Natural killer cell (primary cell): ENCODE results near the gene IFITM1. TPM values are rescaled to one million over a fixed set of nuclear protein-coding genes. Genes with fewer than 3 reads are reported as not detected.

Source experiments
- ATAC-seq, 3 donors: fragments of 150-1000 bp in 2 of 3; fragments of 200-7000 bp in 1 of 3; cut with Tn5 transposase; 1 replicate in 1 of 3; 2 replicates in 2 of 3; pipeline ENCODE4 v1.10.0; 2021; ENCODE audit warnings: mild to moderate bottlenecking in 2 of 3, moderate library complexity in 2 of 3
- DNase-seq, 2 donors: peaks; one replicate each; pipeline versions ENCODE4 v3.0.0 to v3.0.0-alpha.2; 2013 to 2021; ENCODE audit warnings: mixed read lengths in 1 of 2
- H3K27ac ChIP-seq: one replicate; pipeline ENCODE4 v1.5.1; 2013; ENCODE audit warnings: mild to moderate bottlenecking, low read length
- H3K27me3 ChIP-seq: one replicate; pipeline ENCODE4 v1.6.1; 2013; ENCODE audit warnings: low read length; ENCODE audit not compliant: control insufficient read depth, insufficient read depth
- H3K36me3 ChIP-seq: one replicate; pipeline ENCODE4 v1.6.1; 2013; ENCODE audit warnings: low read length; ENCODE audit not compliant: control insufficient read depth, insufficient read depth
- H3K4me1 ChIP-seq: one replicate; pipeline ENCODE4 v1.6.1; 2013; ENCODE audit warnings: low read length; ENCODE audit not compliant: control insufficient read depth, insufficient read depth
- H3K4me3 ChIP-seq: one replicate; pipeline ENCODE4 v1.5.1; 2013; ENCODE audit warnings: low read length
- H3K9me3 ChIP-seq: one replicate; pipeline ENCODE4 v1.6.1; 2013; ENCODE audit warnings: low read length; ENCODE audit not compliant: control insufficient read depth, insufficient read depth
- H3K27ac Mint-ChIP-seq, 2 donors: one replicate each; pipeline ENCODE4 v1.8.0; 2022; ENCODE audit warnings: mild to moderate bottlenecking in 2 of 2, mixed read lengths in 2 of 2, moderate library complexity in 1 of 2
- H3K27me3 Mint-ChIP-seq, 2 donors: one replicate each; pipeline ENCODE4 v1.8.0; 2022; ENCODE audit warnings: low read depth in 2 of 2, mixed read lengths in 2 of 2
- H3K36me3 Mint-ChIP-seq: one replicate; pipeline ENCODE4 v1.8.0; 2022; ENCODE audit warnings: mixed read lengths
- H3K4me1 Mint-ChIP-seq, 2 donors: one replicate each; pipeline ENCODE4 v1.8.0; 2022; ENCODE audit warnings: mixed read lengths in 2 of 2
- H3K4me3 Mint-ChIP-seq: one replicate; pipeline ENCODE4 v1.8.0; 2022; ENCODE audit warnings: mild to moderate bottlenecking, moderate library complexity, mixed read lengths
- H3K9me3 Mint-ChIP-seq, 2 donors: one replicate each; pipeline ENCODE4 v1.8.0; 2022; ENCODE audit warnings: mixed read lengths in 2 of 2
- CTCF ChIP-seq: fragments of 200-600 bp; IDR thresholded peaks from one replicate; pipeline ENCODE4 v1.8.0; 2022; ENCODE audit warnings: antibody characterized with exemption
- WGBS: methylation state at CpG from one replicate; pipeline ENCODE4 v1.1.7; 2013; ENCODE audit warnings: missing lambda C conversion rate; ENCODE audit not compliant: insufficient coverage; 5-methylcytosine and 5-hydroxymethylcytosine counted together
- intact Hi-C: fragments of 100-400 bp; cut with micrococcal nuclease; formaldehyde crosslinking; loops from one replicate; pipeline ENCODE4 v1.14.2; 2022
- total RNA-seq, 4 donors: library from RNA; stranded (reverse); fragments of 120-200 nt in 1 of 4; gene quantifications; one replicate each; pipeline versions ENCODE4 v1.2.3 to v1.2.4, GENCODE V29; 2013 to 2022

The IFITM1 gene
- total RNA-seq, 3 donors from 2014 or later (not counting 1 experiment from before 2014, with no cell fraction given) = 540 to 809 (median 710) TPM

GRCh38 chr11:363948-364761, 50.3 kb downstream of the IFITM1 start:
- ATAC-seq (peak; percentile 84 to 89 (median 86)), DNase-seq (peak; percentile 64 to 79)
- no peaks in the 10 kb centered on the region for H3K36me3 Mint-ChIP-seq
- H3K27ac Mint-ChIP-seq = peak overlapping the region; percentile 81 to 85
- no peak overlapping the region for H3K4me3 ChIP-seq
- TF ChIP-seq CTCF = peak; percentile 68
- H3K4me1 ChIP-seq = peaks cover 58% of the 10 kb centered on the region
- WGBS = 48% methylated on average over 21 of the region's 24 CpGs
- H3K27ac ChIP-seq = peak overlapping the region; percentile 46
- peaks cover 13% of the 10 kb centered on the region for H3K27me3 ChIP-seq
- H3K27me3 Mint-ChIP-seq = peaks cover 17 to 23% of the 10 kb centered on the region in 2 donors
- peaks cover 25 to 57% of the 10 kb centered on the region in 2 donors for H3K4me1 Mint-ChIP-seq
- H3K36me3 ChIP-seq = no peaks in the 10 kb centered on the region
- no peaks in the 10 kb centered on the region for H3K9me3 ChIP-seq
- no peaks in the 10 kb centered on the region for H3K9me3 Mint-ChIP-seq
- peak overlapping the region; percentile 72 for H3K4me3 Mint-ChIP-seq
- intact Hi-C loops = loop anchor here (2.0 kb wide), 1 partner anchor 113 kb away; no protein-coding TSS in a partner anchor

Other genes with a start within 250 kb of the IFITM1 start
- gene SCGB1C1, start 121.0 kb upstream of the IFITM1 start, total RNA-seq = 1 to 10 TPM in 1 of 3 donors, under 1 TPM in 1, not detected in 1; 0.73 to 2.1 TPM
- gene BET1L, start 106.6 kb upstream of the IFITM1 start, total RNA-seq = 10 to 100 TPM; 32.4 to 44.1 (median 35.8) TPM
- 100 to 1,000 TPM; 102 to 153 (median 106) TPM for gene RIC8A, start 106.3 kb upstream of the IFITM1 start, total RNA-seq
- 10 to 100 TPM; 20.1 to 24.2 (median 21.2) TPM for gene SIRT3, start 77.7 kb upstream of the IFITM1 start, total RNA-seq
- gene PSMD13, start 77.1 kb upstream of the IFITM1 start, total RNA-seq = 100 to 1,000 TPM in 2 of 3 donors, 10 to 100 TPM in 1; 94.6 to 111 (median 104) TPM
- gene NLRP6, start 35.6 kb upstream of the IFITM1 start, total RNA-seq = 1 to 10 TPM; 1.7 to 3.0 (median 2.3) TPM
- 100 to 1,000 TPM; 130 to 237 (median 153) TPM for gene PGGHG, start 24.9 kb upstream of the IFITM1 start, total RNA-seq
- gene IFITM5, start 14.5 kb upstream of the IFITM1 start, total RNA-seq = not detected
- gene IFITM2, start 6.2 kb upstream of the IFITM1 start, total RNA-seq = 1,000 to 10,000 TPM; 1,080 to 1,421 (median 1,273) TPM
- gene IFITM3, start 6.8 kb downstream of the IFITM1 start, total RNA-seq = 100 to 1,000 TPM in 1 of 3 donors, 10 to 100 TPM in 2; 64.0 to 165 (median 93.6) TPM
- gene B4GALNT4, start 55.5 kb downstream of the IFITM1 start, total RNA-seq = 1 to 10 TPM in 2 of 3 donors, under 1 TPM in 1; 0.66 to 1.5 (median 1.5) TPM
- under 1 TPM in 2 of 3 donors, not detected in 1; 0.29 to 0.56 TPM for gene PKP3, start 80.2 kb downstream of the IFITM1 start, total RNA-seq
- 100 to 1,000 TPM; 619 to 690 (median 666) TPM for gene SIGIRR, start 101.0 kb downstream of the IFITM1 start, total RNA-seq
- gene ANO9, start 128.0 kb downstream of the IFITM1 start, total RNA-seq = 10 to 100 TPM; 15.1 to 21.3 (median 15.1) TPM
- gene PTDSS2, start 136.2 kb downstream of the IFITM1 start, total RNA-seq = 10 to 100 TPM; 21.5 to 25.1 (median 23.4) TPM
- 100 to 1,000 TPM; 113 to 120 (median 118) TPM for gene RNH1, start 193.2 kb downstream of the IFITM1 start, total RNA-seq
- gene HRAS, start 221.5 kb downstream of the IFITM1 start, total RNA-seq = 10 to 100 TPM; 27.6 to 35.0 (median 30.6) TPM
- 1 to 10 TPM; 1.5 to 2.4 (median 2.2) TPM for gene LRRC56, start 223.5 kb downstream of the IFITM1 start, total RNA-seq
- 1 to 10 TPM; 3.5 to 5.2 (median 5.0) TPM for gene LMNTD2, start 246.7 kb downstream of the IFITM1 start, total RNA-seq
- 10 to 100 TPM; 19.0 to 21.7 (median 20.0) TPM for gene RASSF7, start 246.9 kb downstream of the IFITM1 start, total RNA-seq